ENCODE measurements around the gene EEF1AKMT4. TPM values are rescaled to one million over a fixed set of nuclear protein-coding genes. Genes with fewer than 3 reads are reported as not detected.

Gene EEF1AKMT4
- total and polyA plus RNA-seq, 2 of the 8 experiments (the other 6 are each of a cell fraction or from before 2014, with no cell fraction given): 9.3 to 30.1 TPM

DNA sequence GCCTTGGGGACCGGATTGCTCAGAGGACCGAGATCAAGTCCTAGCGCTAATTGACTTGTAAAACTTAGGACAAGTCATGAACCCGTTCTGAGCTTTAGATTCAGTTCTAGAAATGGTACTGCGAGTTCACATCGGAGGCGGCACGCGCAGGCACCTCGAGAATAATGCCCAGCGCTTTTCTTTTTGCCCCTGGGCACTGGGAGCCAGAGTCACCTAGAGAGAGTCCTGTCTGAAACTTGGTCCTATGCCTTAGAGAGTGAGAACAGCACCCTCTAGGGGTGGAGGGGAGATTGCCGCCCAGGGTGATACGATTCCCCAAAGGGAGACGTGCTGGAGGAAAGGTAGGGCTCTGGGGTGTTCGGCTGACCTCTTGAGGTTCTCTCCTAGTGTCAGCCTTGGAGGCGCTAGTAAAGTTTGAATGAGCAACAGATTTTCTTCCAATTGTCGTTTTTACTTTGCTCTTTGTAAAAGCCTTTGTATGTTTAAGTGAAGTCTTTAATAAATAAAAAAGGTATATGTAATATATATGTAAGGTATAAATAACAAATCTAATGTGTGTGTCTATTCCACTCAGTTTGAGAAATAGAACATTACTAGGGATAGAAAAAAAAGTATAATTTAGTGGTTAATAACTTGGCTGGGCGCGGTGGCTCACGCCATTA lies 826 bp downstream of the EEF1AKMT4 start (continued):
- TF ChIP-seq GTF2F1 (IDR thresholded peaks at IDR 0.05; ENCODE audit: borderline replicate concordance, low read depth, low read length) (no peak), ZNF274 (IDR thresholded peaks at IDR 0.05; ENCODE audit: borderline replicate concordance, extremely low read depth, low read length) (no peak), CBX8 (IDR thresholded peaks at IDR 0.05; ENCODE audit: borderline replicate concordance, low read depth, low read length) (no peak), BRCA1 (IDR thresholded peaks at IDR 0.05; ENCODE audit: low read depth, low read length) (no peak), MAFK (IDR thresholded peaks at IDR 0.05; ENCODE audit: low read depth, low read length) (no peak), POLR2AphosphoS5 (IDR thresholded peaks at IDR 0.05; ENCODE audit: low read depth, low read length) (no peak), HDAC6 (IDR thresholded peaks at IDR 0.05; ENCODE audit: low read depth, low read length) (no peak), EZH2 (IDR thresholded peaks at IDR 0.05; ENCODE audit: low read depth, low read length, severe bottlenecking) (no peak)

All from H1 (cell line).